ENCODE measurements around the gene AFDN. TPM values are rescaled to one million over a fixed set of nuclear protein-coding genes. Genes with fewer than 3 reads are reported as not detected.

The AFDN gene
- total and polyA plus RNA-seq, 2 of the 8 experiments (the other 6 are each of a cell fraction or from before 2014, with no cell fraction given): 53.4 to 192 TPM

DNA sequence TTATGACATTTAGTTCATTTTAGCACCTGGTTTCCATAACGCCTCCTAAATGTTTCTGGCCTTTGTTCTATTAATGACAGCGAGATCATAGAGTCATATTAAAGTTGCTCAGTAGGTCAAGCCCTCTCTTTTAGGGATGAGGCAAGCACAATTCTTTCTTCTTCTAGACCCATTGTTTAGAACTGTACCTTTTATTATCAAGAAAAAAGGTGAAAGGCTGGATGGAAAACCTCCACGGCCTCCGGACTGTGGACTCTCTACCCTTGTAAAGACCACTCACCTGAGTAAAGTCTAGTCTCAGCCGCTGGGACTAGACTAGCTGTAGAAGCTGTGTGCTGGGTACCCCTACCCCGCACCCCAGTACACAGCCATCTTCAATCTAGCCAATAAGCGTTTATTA is 6.0 kb upstream of the AFDN start:
- DNase-seq (ENCODE audit: low read depth in 1 of 2, low spot score in 2 of 2): no peak
- Histone ChIP-seq H3K9me3 (ENCODE audit: insufficient read depth in 2 of 2, low read depth in 1 of 2, low read length in 1 of 2) (no peaks in the 10 kb centered on the region), H4K8ac (ENCODE audit: extremely low read depth, insufficient read depth, low read length) (no peak overlapping the region), H3K79me1 (ENCODE audit: low read depth, low read length) (no peaks in the 10 kb centered on the region), H3K36me3 (ENCODE audit: control insufficient read depth in 2 of 4, insufficient read depth in 4 of 4, low read length in 3 of 4) (peaks cover 0 to 18% (median 0%) of the 10 kb centered on the region in 4 experiments; a peak in 2 of 8 replicates), H3K23ac (ENCODE audit: insufficient read length) (no peak overlapping the region), H3K79me2 (ENCODE audit: control insufficient read depth in 1 of 2, insufficient read depth in 2 of 2, low read length in 2 of 2) (no peaks in the 10 kb centered on the region), H3K4ac (replicated peaks; ENCODE audit: insufficient read length, low read depth, low read length) (no peak overlapping the region), H3K27me3 (replicated peaks in 1 of 4; ENCODE audit: control insufficient read depth in 3 of 4, extremely low read depth in 1 of 4, insufficient read depth in 3 of 4, low read length in 3 of 4) (no peaks in the 10 kb centered on the region; a peak in 2 of 7 replicates), H3K9ac (replicated peaks in 1 of 4; ENCODE audit: extremely low read depth in 1 of 4, low read depth in 3 of 4, low read length in 3 of 4) (no peak overlapping the region), H3K27ac (ENCODE audit: low read depth, low read length) (no peak overlapping the region; the same call in 1 of the 2 replicates), H3K4me2 (ENCODE audit: insufficient read depth in 1 of 2, low read depth in 2 of 2, low read length in 2 of 2) (no peak overlapping the region), H3K18ac (ENCODE audit: extremely low read depth, low read length) (no peak overlapping the region), H3K23me2 (ENCODE audit: low read depth, low read length) (peaks cover 5% of the 10 kb centered on the region), H2AFZ (ENCODE audit: low read length) (no peak overlapping the region), H3K4me1 (replicated peaks in 1 of 4; ENCODE audit: control insufficient read depth in 3 of 4, insufficient read depth in 4 of 4, low read length in 3 of 4) (peaks cover 0 to 11% (median 7%) of the 10 kb centered on the region in 4 experiments; a peak in 6 of 7 replicates), H2BK5ac (ENCODE audit: low read depth, low read length) (no peak overlapping the region), H3K14ac (ENCODE audit: insufficient read length) (no peak overlapping the region), H2BK15ac (ENCODE audit: low read length) (no peak overlapping the region), H2AK5ac (ENCODE audit: low read depth, low read length) (no peak overlapping the region), H3K4me3 (ENCODE audit: extremely low read depth in 1 of 4, insufficient read depth in 2 of 4, low read depth in 3 of 4, low read length in 4 of 4) (no peak overlapping the region), H2BK120ac (replicated peaks; ENCODE audit: low read depth, low read length) (no peak overlapping the region), H3K56ac (replicated peaks; ENCODE audit: insufficient read length, low read depth, low read length) (no peak overlapping the region), H4K20me1 (replicated peaks in 1 of 2; ENCODE audit: control insufficient read depth in 1 of 2, insufficient read depth in 2 of 2, low read length in 2 of 2) (no peaks in the 10 kb centered on the region), H2BK20ac (ENCODE audit: low read length) (no peak overlapping the region), H2BK12ac (ENCODE audit: low read depth, low read length) (no peak overlapping the region), H4K5ac (ENCODE audit: insufficient read length, low read depth, low read length) (no peak overlapping the region), H4K91ac (replicated peaks; ENCODE audit: insufficient read length, low read length) (no peak overlapping the region)
- WGBS, 2 experiments (ENCODE audit: extremely low coverage in 1 of 2, insufficient coverage in 1 of 2, insufficient read length in 1 of 2, insufficient replicate concordance in 2 of 2, low coverage in 1 of 2, low lambda C conversion rate in 2 of 2, missing lambda C conversion rate in 1 of 2): 93% methylated on average over 7 of the region's 7 CpGs; no CpG with 5 or more reads in 1 of the 2 experiments
- POLR2A ChIA-PET (ENCODE audit: partially characterized antibody): no interaction called here
- no peak for FAIRE-seq
- CTCF ChIA-PET (ENCODE audit: partially characterized antibody): interaction anchor here (0.6 kb wide), 1 partner anchor 1108 kb away, joined by 4 read pairs; no protein-coding TSS in a partner anchor
- TF ChIP-seq EZH2 (IDR thresholded peaks at IDR 0.05; ENCODE audit: low read depth, low read length, severe bottlenecking) (no peak), CTBP2 (IDR thresholded peaks at IDR 0.05; ENCODE audit: borderline replicate concordance, insufficient read depth, insufficient read length, low read length) (no peak), NRF1 (IDR thresholded peaks at IDR 0.05; ENCODE audit: low read depth, low read length) (no peak), SUZ12 (IDR thresholded peaks at IDR 0.05; ENCODE audit: low read length) (no peak)

Measured in H1 (cell line).